Fibroblast of skin of right biceps (primary cell): ENCODE measurements around the gene GSPT1.
"Not testable (repeated sequence)": the region's sequence is repeated elsewhere in the genome, so short reads cannot be mapped to it uniquely, and the experiment has no call there.

Source experiments
- DNase-seq: peaks from one replicate; pipeline ENCODE4 v3.0.0-alpha.2; 2013

Gene GSPT1

GRCh38 chr16:11851294-11852091 is 64.3 kb downstream of the GSPT1 start, which contains the start of gene RSL1D1:
Gene RSL1D1, minus strand, starts transcription at chr16:11851542. Its CDS starts 30 bp downstream, at chr16:11851512.
- DNase-seq: peak; percentile 92

DNA sequence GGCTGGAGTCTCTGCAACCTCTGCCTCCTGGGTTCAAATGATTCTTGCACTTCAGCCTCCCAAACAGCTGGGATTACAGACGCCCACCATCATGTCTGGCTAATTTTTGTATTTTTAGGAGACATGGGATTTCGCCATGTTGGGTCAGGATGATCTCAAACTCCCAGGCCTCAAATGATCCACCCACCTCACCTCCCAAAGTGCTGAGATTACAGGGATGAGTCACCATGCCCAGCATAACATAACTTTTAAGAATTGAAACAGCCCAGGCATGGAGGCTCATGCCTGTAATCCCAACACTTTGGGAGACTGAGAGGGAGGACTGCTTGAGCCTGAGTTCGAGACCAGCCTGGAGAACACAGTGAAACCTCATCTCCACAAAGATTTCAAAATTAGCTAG is 66.9 kb downstream of the GSPT1 start:
- peak; percentile 51 for DNase-seq

- no peak for DNase-seq
These were observed 71.3 kb downstream of the GSPT1 start for GRCh38 chr16:11844499-11844898.

DNA sequence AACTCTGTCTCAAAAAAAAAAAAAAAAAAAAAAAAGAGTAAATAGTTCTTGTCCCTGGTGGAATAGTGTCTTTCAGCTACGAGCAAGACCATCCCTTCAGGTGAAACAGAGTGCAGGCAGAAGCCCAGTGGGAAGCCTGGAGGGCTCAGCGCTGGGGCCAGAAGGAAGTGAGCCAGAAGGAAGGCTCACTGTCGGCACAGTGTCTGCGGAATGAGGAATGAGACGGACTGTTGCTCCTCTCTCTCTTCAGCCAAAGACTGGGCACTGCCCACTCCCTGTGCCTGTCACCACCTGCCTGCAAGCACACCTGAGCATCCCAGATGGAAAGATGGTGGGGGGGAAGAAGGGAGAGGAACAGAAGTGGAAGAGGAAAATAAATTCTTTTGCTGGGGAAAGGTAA is 71.9 kb downstream of the GSPT1 start:
- DNase-seq: no peak

DNA sequence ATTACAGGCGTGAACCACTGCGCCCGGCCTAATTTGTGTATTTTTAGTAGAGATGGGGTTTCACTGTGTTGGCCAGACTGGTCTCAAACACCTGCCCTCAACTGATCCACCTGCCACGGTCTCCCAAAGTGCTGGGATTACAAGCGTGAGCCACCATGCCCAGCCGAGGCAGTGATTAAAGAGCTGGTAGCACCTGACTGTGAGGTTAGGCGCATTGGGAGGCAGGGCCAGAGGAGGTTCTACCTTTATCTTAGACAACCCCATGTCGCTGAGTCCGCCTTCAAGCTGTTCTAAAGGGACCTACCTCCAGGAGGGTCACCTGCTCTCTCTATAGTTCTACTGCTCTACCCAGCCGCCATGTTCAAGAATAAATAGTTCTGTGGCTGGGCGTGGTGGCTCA is 72.5 kb downstream of the GSPT1 start:
- DNase-seq: no peak

GRCh38 chr16:11841026-11841425 is 74.7 kb downstream of the GSPT1 start:
- no peak for DNase-seq

GRCh38 chr16:11836650-11837244 is 79.0 kb downstream of the GSPT1 start:
- DNase-seq: peak; percentile 94

- DNase-seq: peak; percentile 79
These were observed 79.7 kb downstream of the GSPT1 start for GRCh38 chr16:11835891-11836649.

DNA sequence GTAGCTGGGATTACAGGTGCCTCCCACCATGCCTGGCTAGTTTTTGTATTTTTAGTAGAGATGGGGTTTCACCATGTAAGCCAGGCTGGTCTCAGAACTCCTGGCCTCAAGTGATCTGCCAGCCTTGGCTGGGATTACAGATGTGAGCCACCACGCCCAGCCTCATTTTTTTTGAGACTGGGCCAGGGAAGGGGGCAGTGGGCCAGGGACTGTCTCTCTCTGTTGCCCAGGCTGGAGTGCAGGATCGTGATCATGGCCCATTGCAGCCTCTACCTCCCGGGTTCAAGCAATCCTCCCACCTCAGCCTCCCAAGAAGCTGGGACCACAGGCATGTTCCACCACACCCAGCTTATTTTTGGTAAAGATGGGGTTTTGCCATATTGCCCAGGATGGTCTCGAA is 80.4 kb downstream of the GSPT1 start:
- no peak for DNase-seq

- peak; percentile 64 for DNase-seq
These were observed 81.6 kb downstream of the GSPT1 start for GRCh38 chr16:11833951-11834695.

GRCh38 chr16:11828696-11829095 is 87.1 kb downstream of the GSPT1 start:
- no peak for DNase-seq

DNA sequence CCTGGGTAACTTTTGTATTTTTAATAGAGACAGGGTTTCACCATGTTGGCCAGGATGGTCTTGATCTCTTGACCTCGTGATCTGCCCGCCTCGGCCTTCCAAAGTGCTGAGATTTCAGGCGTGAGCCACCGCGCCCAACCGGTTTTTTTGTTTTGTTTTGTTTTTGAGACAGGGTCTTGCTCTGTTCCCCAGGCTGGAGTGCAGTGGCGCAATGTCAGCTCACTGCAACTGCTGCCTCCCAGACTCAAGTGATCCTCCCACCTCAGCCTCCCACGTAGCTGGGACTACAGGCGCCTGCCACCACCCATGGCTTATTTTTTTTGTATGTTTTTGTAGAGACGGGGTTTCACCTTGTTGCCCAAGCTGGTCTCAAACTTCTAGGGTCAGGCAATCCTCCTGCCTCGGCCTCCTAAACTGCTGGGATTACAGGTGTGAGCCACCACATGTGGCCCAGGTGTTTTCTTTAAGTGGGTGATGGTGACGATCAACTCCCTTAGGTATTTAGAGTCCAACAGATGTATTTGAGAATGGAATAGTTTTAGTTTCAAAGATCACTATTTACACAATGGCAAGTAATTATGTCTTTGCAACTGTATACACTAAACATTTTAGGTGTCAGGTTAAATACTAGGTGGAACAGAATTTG is 90.1 kb downstream of the GSPT1 start:
- not testable (repeated sequence) for DNase-seq

DNA sequence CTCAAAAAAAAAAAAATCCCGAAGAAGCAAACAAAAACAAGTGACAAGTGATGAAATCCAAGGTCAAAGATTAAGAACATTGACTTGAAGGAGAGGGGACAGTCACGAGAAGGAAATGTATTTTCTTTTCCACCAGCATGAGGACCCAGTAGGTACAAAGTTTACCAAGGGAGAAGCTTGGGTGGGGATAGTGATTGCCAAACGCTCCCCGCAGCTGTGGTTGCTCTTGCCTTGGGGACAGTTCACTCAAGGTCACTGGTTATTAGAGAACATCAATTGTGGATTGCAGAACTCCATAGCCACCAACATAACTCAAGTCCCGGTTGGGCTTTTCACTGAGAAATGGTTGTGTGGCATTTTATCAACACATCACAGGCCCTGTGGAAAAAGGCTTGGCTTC is 91.4 kb downstream of the GSPT1 start:
- peak; percentile 22 for DNase-seq

DNA sequence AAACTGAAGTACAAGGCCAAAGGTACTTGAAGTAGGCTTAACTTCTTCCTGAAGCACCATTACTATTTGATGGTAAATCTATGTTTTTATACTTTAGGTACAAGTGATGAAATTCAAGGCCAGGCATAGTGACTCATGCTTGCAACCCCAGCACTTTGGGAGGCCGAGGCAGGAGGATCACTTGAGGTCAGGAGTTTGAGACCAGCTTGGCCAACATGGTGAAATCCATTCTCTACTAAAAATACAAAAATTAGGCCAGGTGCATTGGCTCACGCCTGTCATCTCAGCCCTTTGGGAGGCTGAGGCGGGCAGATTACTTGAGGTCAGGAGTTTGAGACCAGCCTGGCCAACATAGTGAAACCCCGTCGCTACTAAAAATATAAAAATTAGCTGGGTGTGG is 92.1 kb downstream of the GSPT1 start:
- not testable (repeated sequence) for DNase-seq

- DNase-seq: no peak
These were observed 96.0 kb downstream of the GSPT1 start for GRCh38 chr16:11819798-11820197.

DNA sequence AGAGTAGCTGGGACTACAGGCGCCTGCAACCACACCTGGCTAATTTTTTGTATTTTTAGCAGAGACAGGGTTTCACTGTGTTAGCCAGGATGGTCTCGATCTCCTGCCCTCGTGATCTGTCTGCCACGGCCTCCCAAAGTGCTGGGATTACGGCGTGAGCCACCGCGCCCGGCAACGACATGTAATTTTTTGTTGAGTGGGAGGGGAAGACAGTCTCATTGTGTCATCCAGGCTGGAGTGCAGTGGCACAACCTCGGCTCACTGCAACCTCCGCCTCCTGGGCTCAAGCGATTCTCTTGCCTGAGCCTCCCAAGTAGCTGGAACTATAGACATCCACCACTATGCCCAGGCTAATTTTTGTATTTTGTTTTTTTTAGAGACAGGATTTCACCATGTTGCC is 96.8 kb downstream of the GSPT1 start:
- DNase-seq: not testable (repeated sequence)
